Gastroesophageal sphincter (tissue), 4 donors: ENCODE data around the gene GDF7. TPM values are rescaled to one million over a fixed set of nuclear protein-coding genes. Genes with fewer than 3 reads are reported as not detected.

Source experiments
- ATAC-seq: fragments of 150-250 bp; one replicate; pipeline ENCODE4 v1.9.1; 2016; ENCODE audit warnings: mild to moderate bottlenecking, moderate library complexity
- H3K27ac ChIP-seq, 4 donors: fragments of 200-600 bp; sonication (generic) in 3 of 4; 1 replicate in 3 of 4; 2 replicates in 1 of 4; pipeline ENCODE4 v1.5.1; 2016 to 2019
- H3K27me3 ChIP-seq: fragments of 200-600 bp; sonication (generic); one replicate; pipeline ENCODE4 v1.5.1; 2019
- H3K36me3 ChIP-seq, 2 donors: fragments of 200-600 bp; sonication (generic); one replicate each; pipeline ENCODE4 v1.5.1; 2019; ENCODE audit warnings: control low read depth in 1 of 2
- H3K4me1 ChIP-seq, 3 donors: fragments of 200-600 bp; sonication (generic); 1 replicate in 2 of 3; 2 replicates in 1 of 3; pipeline ENCODE4 v1.5.1; 2016 to 2019; ENCODE audit warnings: control low read depth in 2 of 3
- H3K4me3 ChIP-seq, 2 donors: fragments of 200-600 bp; sonication (generic); one replicate each; pipeline ENCODE4 v1.5.1; 2019; ENCODE audit warnings: mild to moderate bottlenecking in 1 of 2, moderate library complexity in 1 of 2
- H3K9me3 ChIP-seq, 3 donors: fragments of 200-600 bp; sonication (generic); one replicate each; pipeline ENCODE4 v1.5.1; 2017 to 2019; ENCODE audit warnings: control low read depth in 2 of 3
- EP300 ChIP-seq: sonication (generic); formaldehyde crosslinking; IDR thresholded peaks from one replicate; pipeline ENCODE4 v1.6.1; 2017; ENCODE audit warnings: antibody characterized with exemption, mild to moderate bottlenecking
- POLR2A ChIP-seq, 2 donors: fragments of 450-650 bp; IDR thresholded peaks; one replicate each; pipeline ENCODE4 v1.6.1; 2017; ENCODE audit warnings: antibody characterized with exemption in 2 of 2, mild to moderate bottlenecking in 2 of 2, moderate library complexity in 1 of 2
- POLR2AphosphoS5 ChIP-seq: sonication (generic); formaldehyde crosslinking; IDR thresholded peaks from one replicate; pipeline ENCODE4 v1.6.1; 2017; ENCODE audit warnings: antibody characterized with exemption
- WGBS, 2 donors: methylation state at CpG; one replicate each; pipeline ENCODE4 v1.1.5; 2018; ENCODE audit warnings: low coverage in 1 of 2; 5-methylcytosine and 5-hydroxymethylcytosine counted together
- total RNA-seq, 4 donors: library from RNA; depleted of rRNA; stranded (reverse); fragments of >200 nt; gene quantifications; one replicate each; pipeline ENCODE4 v1.1.0, GENCODE V29; 2016
- TF ChIP-seq, protein P1 (sequence below), 4 experiments: fragments of 200-600 bp in 2 of 4; fragments of 450-650 bp in 2 of 4; sonication (generic) in 1 of 4; IDR thresholded peaks; one replicate each; pipeline ENCODE4 v1.5.1; 2017 to 2019; ENCODE audit warnings: antibody characterized with exemption in 4 of 4, mild to moderate bottlenecking in 2 of 4, moderate library complexity in 2 of 4

The GDF7 gene
- total RNA-seq, 4 donors from 2014 or later = 1.2 to 19.9 (median 15.3) TPM

- Histone ChIP-seq H3K4me3 (no peak overlapping the region), H3K9me3 (no peaks in the 10 kb centered on the region), H3K27ac (no peak overlapping the region), H3K27me3 (peaks cover 8% of the 10 kb centered on the region), H3K4me1 (peaks cover 0 to 45% (median 0%) of the 10 kb centered on the region in 3 donors), H3K36me3 (peaks cover 0 to 36% of the 10 kb centered on the region in 2 donors)
- no peak for TF ChIP-seq POLR2A (IDR thresholded peaks at IDR 0.05)
- no peak for TF ChIP-seq EP300
- no peak for TF ChIP-seq POLR2AphosphoS5
- TF ChIP-seq, protein P1, sequence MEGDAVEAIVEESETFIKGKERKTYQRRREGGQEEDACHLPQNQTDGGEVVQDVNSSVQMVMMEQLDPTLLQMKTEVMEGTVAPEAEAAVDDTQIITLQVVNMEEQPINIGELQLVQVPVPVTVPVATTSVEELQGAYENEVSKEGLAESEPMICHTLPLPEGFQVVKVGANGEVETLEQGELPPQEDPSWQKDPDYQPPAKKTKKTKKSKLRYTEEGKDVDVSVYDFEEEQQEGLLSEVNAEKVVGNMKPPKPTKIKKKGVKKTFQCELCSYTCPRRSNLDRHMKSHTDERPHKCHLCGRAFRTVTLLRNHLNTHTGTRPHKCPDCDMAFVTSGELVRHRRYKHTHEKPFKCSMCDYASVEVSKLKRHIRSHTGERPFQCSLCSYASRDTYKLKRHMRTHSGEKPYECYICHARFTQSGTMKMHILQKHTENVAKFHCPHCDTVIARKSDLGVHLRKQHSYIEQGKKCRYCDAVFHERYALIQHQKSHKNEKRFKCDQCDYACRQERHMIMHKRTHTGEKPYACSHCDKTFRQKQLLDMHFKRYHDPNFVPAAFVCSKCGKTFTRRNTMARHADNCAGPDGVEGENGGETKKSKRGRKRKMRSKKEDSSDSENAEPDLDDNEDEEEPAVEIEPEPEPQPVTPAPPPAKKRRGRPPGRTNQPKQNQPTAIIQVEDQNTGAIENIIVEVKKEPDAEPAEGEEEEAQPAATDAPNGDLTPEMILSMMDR (IDR thresholded peaks at IDR 0.05) = no peak
- WGBS, 2 donors = 78 to 79% methylated on average over 1 to 2 of the region's 2 CpGs
- ATAC-seq = no peak
These were observed 11.8 kb downstream of the GDF7 start for GRCh38 chr2:20678780-20679179.

DNA sequence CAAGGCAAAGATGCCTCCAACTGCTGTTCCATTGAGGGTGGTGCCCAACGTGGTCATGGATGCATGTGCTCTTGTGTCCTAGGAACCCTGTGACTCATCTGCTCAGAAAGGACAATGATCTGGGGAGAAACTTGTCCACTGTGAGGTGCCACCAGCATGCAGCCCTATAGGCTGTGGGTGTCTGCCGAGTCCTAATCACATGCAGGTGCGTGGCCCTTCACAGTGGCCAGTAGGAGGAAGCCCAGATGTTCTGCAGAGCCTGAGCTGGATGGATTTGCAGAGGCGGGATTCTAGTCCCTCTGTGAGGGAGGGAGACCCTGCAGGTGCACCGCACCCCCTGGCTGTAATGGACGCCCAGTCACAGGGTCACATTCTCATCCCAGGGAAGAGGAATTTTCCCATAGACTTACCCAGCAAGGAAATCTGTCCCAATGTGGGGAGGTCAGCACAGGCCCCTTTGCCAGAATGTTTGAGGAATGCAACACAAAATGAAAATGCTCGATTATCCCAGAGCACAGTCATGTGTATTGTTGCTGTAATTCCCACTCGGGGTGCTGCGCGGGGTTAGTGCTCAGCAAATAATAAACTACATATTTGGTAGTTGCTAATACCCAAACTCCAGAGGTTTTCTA is 13.9 kb downstream of the GDF7 start:
- 74 to 95% methylated on average over 6 to 7 of the region's 10 CpGs for WGBS, 2 donors
- ATAC-seq = no peak
- H3K27ac ChIP-seq = no peak overlapping the region
- no peaks in the 10 kb centered on the region for H3K27me3 ChIP-seq
- peaks cover 0 to 25% (median 0%) of the 10 kb centered on the region in 3 donors for H3K4me1 ChIP-seq
- H3K4me3 ChIP-seq = no peak overlapping the region
- H3K36me3 ChIP-seq = peaks cover 0 to 50% of the 10 kb centered on the region in 2 donors
- TF ChIP-seq, protein P1 (IDR thresholded peaks at IDR 0.05) = no peak
- TF ChIP-seq POLR2A (IDR thresholded peaks at IDR 0.05) = no peak
- TF ChIP-seq EP300 = no peak
- no peak for TF ChIP-seq POLR2AphosphoS5
- H3K9me3 ChIP-seq = no peaks in the 10 kb centered on the region

DNA sequence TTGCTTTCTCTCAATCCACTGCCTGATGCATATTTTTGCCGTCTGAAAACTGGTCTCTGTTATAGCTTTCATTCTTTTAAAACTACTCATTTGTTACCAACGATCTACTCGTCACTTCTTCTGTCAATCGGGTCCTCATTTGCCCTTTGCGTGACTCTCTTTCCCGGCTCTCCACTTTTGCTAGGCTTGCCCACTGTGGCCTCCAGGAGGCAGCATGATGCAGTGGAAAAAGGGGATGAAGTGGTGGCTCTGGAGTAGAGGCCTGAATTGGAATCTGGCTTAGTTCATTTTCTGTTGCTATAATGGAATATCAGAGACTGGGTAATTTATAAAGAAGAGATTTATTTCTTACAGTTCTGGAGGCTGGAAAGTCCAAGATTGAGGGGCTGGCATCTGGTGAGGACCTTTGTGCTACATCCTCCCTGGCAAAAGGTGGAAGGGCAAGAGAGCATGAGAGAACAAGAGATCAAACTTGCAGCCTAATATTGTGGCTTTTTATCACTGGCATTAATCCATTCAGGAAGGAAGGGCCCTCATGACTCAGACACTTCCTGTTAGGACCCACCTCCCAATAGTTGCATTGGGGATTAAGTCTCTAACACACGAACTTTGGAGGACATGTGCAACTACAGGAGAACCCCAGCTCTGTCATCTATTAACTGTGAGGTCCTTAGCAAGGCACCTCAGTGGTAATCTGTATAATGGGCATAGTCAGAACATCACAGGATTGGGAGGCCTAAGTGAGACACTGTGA is 15.4 kb downstream of the GDF7 start:
- Histone ChIP-seq H3K36me3 (peaks cover 0 to 65% of the 10 kb centered on the region in 2 donors), H3K27me3 (no peaks in the 10 kb centered on the region), H3K4me1 (peaks cover 0 to 15% (median 0%) of the 10 kb centered on the region in 3 donors), H3K4me3 (no peak overlapping the region), H3K27ac (no peak overlapping the region), H3K9me3 (no peaks in the 10 kb centered on the region)
- TF ChIP-seq POLR2A (IDR thresholded peaks at IDR 0.05) = no peak
- TF ChIP-seq, protein P1 (IDR thresholded peaks at IDR 0.05) = peak in 3 of 4 experiments; percentile 15 to 40 (median 34)
- 68 to 84% methylated on average over 5 to 6 of the region's 7 CpGs for WGBS, 2 donors
- no peak for ATAC-seq

DNA sequence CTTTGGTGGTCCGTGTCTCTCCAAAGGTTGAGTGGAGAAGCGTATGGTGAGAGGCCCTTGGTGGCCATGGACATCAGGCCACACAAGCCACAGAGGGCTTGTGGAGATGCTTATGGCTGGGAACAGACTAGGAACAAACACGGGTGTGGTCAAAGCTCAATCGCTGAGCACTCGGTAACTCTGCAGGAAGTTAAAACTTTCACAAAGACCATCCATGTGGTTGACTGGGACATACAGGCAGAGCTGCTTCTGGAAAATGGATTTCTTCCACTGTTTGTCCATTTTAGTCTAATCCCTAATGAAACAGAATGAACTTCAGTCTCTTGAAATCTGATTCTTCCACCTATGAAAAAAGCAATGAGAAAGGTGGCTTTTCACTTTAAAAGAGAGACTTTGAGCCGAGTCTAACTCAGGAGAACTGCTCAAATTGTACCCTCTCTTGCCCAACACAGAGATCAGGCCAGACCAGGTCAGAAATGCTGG is 17.7 kb downstream of the GDF7 start:
- Histone ChIP-seq H3K27me3 (no peaks in the 10 kb centered on the region), H3K9me3 (no peaks in the 10 kb centered on the region), H3K27ac (no peak overlapping the region), H3K4me1 (no peaks in the 10 kb centered on the region), H3K4me3 (no peak overlapping the region), H3K36me3 (peaks cover 0 to 79% of the 10 kb centered on the region in 2 donors)
- no peak for TF ChIP-seq POLR2AphosphoS5
- no peak for TF ChIP-seq EP300
- TF ChIP-seq, protein P1 (IDR thresholded peaks at IDR 0.05) = no peak
- no peak for TF ChIP-seq POLR2A (IDR thresholded peaks at IDR 0.05)
- 93% methylated on average over 5 of the region's 6 CpGs for WGBS, 2 donors
- no peak for ATAC-seq
